Left cardiac atrium (tissue), 4 donors: ENCODE measurements around the gene CEP95. TPM values are rescaled to one million over a fixed set of nuclear protein-coding genes. Genes with fewer than 3 reads are reported as not detected.
"Not testable (repeated sequence)": the region's sequence is repeated elsewhere in the genome, so short reads cannot be mapped to it uniquely, and the experiment has no call there.

ENCODE experiments used
- ATAC-seq, 2 donors: fragments of 200-7000 bp; cut with Tn5 transposase; one replicate each; pipeline ENCODE4 v1.9.1; 2020; ENCODE audit warnings: mild to moderate bottlenecking in 2 of 2, moderate library complexity in 2 of 2
- DNase-seq: peaks from one replicate; pipeline ENCODE4 v3.0.0-alpha.2; 2020
- intact Hi-C, 2 donors: fragments of 100-400 bp; cut with DNase I; formaldehyde crosslinking; loops; one replicate each; pipeline versions ENCODE4 v1.14.1 to v1.15.1; 2022 to 2023
- long read RNA-seq: library from polyadenylated mRNA; unstranded; transcript quantifications from one replicate; pipeline ENCODE4 v2.0.0, GENCODE V29; 2021
- total RNA-seq, 2 donors: library from RNA; stranded (reverse); fragmentation: NEBNext Ultra II Directional; extraction: Animal tissue kit (Norgen Biotek cat#: 25700); gene quantifications; one replicate each; pipeline ENCODE4 v1.2.1, GENCODE V29; 2021
- donor health status: DM: no; HTN: yes; CAD: no.
- donor health status: DM: no; HTN: yes; CAD: no; lungs with severe emphysema.
- donor health status: DM: yes; HTN: yes; CAD: no.
- donor health status: Dilated cardiomyopathy.

Gene CEP95, protein sequence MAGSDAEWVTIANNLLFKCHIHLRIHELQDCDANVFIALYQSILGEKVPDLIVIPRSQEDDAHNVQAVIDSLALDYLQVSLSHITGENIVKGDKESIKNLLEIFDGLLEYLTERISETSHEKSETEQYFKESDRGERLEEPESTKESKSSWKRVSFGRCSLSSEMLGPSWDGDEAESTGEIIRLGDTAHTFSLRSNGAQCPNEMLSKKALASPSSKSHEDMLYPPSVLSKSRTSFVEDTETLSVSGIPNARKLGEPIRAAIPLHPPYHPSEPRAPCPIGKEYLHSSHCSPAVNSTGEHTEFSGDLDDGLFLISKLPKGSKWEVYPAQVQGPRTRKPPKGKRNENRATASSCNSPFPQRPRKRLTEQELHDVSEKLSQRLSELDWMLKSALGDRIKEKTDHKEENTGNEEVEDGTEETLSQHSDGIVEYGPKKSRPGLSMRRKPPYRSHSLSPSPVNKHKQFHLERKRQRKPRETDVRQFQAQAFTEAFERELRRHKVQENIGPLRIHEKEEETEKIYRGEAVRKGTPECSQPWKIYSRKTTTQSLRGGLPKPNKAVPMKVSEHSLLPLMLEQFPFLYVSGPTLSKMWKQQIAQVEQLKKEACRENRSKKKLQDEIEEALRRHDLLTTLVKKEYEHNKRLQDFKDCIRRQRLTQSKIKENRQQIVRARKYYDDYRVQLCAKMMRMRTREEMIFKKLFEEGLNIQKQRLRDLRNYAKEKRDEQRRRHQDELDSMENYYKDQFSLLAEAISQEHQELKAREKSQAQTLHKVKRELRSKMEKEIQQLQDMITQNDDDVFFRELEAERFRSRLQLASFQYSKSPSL
- 10 to 100 TPM; 13.6 to 21.8 TPM for total RNA-seq
- long read RNA-seq, partial matches to known transcripts = 2 of 9 reads
- long read RNA-seq, other reads (novel, unspliced or antisense) = 4 of 9 reads

- intact Hi-C loops = no loop called here
- peak; percentile 96 for DNase-seq
- ATAC-seq = peak; percentile 80 to 87
Observed at GRCh38 chr17:64506576-64507412, at the start of gene CEP95. CEP95 (plus strand) TSS chr17:64506977; CDS start chr17:64507098, 121 bp downstream.

DNA sequence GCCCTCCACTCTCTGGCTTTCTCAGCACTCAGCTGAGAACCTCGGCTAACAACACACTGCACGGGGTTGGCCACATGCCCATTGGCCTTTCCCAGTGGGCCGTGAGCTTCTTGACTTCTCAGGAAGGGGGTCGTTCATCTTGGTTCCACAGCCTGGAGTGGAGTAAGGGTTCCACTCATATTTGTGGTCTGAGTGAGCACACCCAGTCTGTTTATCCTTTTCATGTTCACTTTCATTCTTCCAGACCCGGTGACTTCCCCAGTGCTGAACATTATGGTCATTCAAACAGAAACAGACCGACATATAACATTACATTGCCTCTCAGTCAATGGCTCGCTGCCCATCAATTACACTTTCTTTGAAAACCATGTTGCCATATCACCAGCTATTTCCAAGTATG is 49.6 kb upstream of the CEP95 start:
- ATAC-seq = no peak
- DNase-seq = no peak
- intact Hi-C loops = no loop called here

- DNase-seq (no peak), ATAC-seq (peak in 1 of 2 donors; percentile 25)
- intact Hi-C loops = no loop called here
Observed at GRCh38 chr17:64458756-64459155, 48.0 kb upstream of the CEP95 start.

DNA sequence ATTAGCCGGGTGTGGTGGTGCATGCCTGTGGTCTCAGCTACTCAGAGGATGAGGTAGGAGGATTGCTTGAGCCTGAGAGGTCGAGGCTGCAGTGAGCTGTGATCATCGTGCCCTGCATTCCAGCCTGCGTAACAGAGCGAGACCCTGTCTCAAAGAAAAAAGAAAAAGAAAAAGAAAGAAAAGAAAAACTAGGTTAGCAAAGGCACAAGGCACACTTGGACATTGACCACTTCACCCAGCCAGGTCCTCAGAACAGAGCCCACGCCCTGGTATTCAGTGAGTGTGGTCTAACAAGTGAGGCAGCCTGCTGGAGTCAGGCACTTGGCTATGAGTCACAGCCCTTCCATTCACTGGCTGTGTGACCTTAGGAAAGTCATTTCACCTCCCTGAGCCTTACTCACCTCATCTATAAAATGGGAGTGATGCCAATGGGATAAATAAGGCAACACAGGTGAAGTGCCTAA is 47.5 kb upstream of the CEP95 start:
- ATAC-seq (no peak), DNase-seq (no peak)
- intact Hi-C loops = no loop called here

GRCh38 chr17:64459818-64460217 is 47.0 kb upstream of the CEP95 start:
- ATAC-seq, DNase-seq, intact Hi-C loops: not testable (repeated sequence)

DNA sequence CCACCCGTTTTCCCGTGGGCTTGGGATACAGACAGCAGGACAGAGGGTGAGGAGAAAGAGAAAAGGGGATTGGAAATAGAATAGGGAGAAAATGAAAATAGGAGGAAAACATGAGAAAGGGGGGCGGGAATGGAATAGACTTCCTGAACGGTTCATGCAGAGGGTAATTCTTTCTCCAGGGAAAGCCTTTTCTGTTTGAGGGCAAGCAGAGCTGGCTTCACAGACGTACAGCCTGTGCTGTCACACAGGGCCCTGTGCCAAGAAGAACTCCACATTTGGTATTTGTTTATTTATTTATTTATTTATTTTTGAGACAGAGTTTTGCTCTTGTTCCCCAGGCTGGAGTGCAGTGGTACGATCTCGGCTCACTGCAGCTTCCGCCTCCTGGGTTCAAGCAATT is 45.8 kb upstream of the CEP95 start:
- ATAC-seq (peak; percentile 31 to 55), DNase-seq (peak; percentile 48)
- intact Hi-C loops = no loop called here

GRCh38 chr17:64461788-64462187 is 45.0 kb upstream of the CEP95 start:
- intact Hi-C loops = no loop called here
- ATAC-seq (no peak), DNase-seq (no peak)

DNA sequence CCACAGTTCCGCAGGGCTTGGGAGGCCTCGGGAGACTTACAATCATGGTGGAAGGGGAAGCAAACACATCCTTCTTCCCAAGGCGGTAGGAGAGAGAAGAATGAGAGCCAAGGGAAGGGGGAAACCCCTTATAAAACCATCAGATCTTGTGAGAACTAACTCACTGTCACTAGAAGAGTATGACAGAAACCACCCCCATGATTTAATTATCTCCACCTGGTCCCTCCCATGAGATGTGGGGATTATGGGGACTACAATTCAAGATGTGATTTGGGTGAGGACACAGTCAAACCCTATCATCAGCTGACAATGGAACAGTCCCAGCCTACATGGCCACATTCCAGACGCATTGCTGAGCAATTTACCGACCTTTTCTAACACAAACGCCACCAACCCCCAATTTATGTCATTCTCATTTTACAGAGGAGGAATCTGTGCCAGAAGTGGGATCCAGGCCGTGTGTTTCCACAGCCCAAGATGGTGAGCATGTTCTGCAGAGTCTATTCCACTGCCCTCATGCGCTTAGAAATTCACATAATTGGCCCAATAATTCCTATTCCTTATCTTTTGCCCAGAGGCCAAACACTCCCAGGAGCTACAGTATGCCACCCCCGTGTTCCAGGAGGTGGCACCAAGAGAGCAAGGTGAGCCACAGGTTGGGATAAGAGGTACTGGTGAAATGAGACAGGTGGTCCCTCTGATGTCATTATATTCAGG is 40.6 kb upstream of the CEP95 start:
- intact Hi-C loops = no loop called here
- no peak for ATAC-seq
- DNase-seq = no peak

- ATAC-seq, DNase-seq, intact Hi-C loops: not testable (repeated sequence)
Observed at GRCh38 chr17:64466834-64467233, 39.9 kb upstream of the CEP95 start.

GRCh38 chr17:64470625-64471024 is 36.2 kb upstream of the CEP95 start:
- intact Hi-C loops = no loop called here
- ATAC-seq (no peak), DNase-seq (no peak)

DNA sequence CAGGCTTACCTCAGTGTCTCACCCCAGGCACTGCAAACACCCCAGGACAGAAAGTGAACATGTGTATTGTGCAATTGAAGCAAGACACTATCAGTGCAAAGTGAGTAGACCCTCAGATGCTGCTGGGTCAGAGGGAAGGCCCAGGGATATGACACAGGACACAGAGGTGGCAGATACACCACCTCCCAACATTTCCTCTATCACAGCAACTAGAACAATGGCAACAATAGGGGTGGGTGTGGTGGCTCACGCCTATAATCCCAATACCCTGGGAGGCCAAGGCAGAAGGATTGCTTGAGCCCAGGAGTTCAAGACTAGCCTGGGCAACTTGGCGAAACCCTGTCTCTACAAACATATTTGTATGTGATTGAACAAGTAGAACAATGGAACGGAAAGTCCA is 35.3 kb upstream of the CEP95 start:
- intact Hi-C loops = no loop called here
- no peak for DNase-seq
- ATAC-seq = no peak

GRCh38 chr17:64472564-64472963 is 34.2 kb upstream of the CEP95 start:
- intact Hi-C loops = no loop called here
- DNase-seq = no peak
- ATAC-seq = no peak

GRCh38 chr17:64477849-64478248 is 28.9 kb upstream of the CEP95 start:
- DNase-seq (no peak), ATAC-seq (no peak)
- intact Hi-C loops = no loop called here

- DNase-seq (no peak), ATAC-seq (no peak)
- intact Hi-C loops = loop anchor here in 1 of 2 donors (10.0 kb wide), 1 partner anchor 56 kb away; no protein-coding TSS in a partner anchor
Observed at GRCh38 chr17:64480951-64481350, 25.8 kb upstream of the CEP95 start.

- intact Hi-C loops = loop anchor here in 1 of 2 donors (10.0 kb wide), 1 partner anchor 60 kb away; no protein-coding TSS in a partner anchor
- ATAC-seq = no peak
- no peak for DNase-seq
Observed at GRCh38 chr17:64484380-64484779, 22.4 kb upstream of the CEP95 start.

- intact Hi-C loops = loop anchor here in 1 of 2 donors (10.0 kb wide), 1 partner anchor 64 kb away; no protein-coding TSS in a partner anchor
- ATAC-seq = no peak
- no peak for DNase-seq
Observed at GRCh38 chr17:64488301-64488700, 18.5 kb upstream of the CEP95 start.

GRCh38 chr17:64491034-64491860 is 15.5 kb upstream of the CEP95 start:
- intact Hi-C loops = loop anchor here in 1 of 2 donors (5.0 kb wide), 1 partner anchor 69 kb away; no protein-coding TSS in a partner anchor
- peak in 1 of 2 donors; percentile 48 for ATAC-seq
- no peak for DNase-seq
